Stimulated activated CD4-positive, alpha-beta T cell treated with anti-CD3 and anti-CD28 coated beads, Interleukin-2, amount 100 ng/mL, for 24 hours (primary cell): ENCODE measurements around the gene POU5F1.

Source experiments
- DNase-seq, 2 donors: peaks; one replicate each; pipeline ENCODE4 v3.0.0-alpha.2; 2020

Gene POU5F1

GRCh38 chr6:31138982-31139381 lies 31.5 kb downstream of the POU5F1 start, which contains the start of gene PSORS1C2:
PSORS1C2 (minus strand) TSS chr6:31139066; CDS start chr6:31139026, 40 bp downstream.
- DNase-seq = no peak

GRCh38 chr6:31135710-31136109 lies 34.8 kb downstream of the POU5F1 start:
- no peak for DNase-seq

GRCh38 chr6:31132806-31133205 lies 37.7 kb downstream of the POU5F1 start:
- DNase-seq = no peak

GRCh38 chr6:31131595-31131994 lies 38.9 kb downstream of the POU5F1 start:
- no peak for DNase-seq

- DNase-seq = no peak
These were observed 39.7 kb downstream of the POU5F1 start for GRCh38 chr6:31130751-31131150.

GRCh38 chr6:31129130-31129529 lies 41.4 kb downstream of the POU5F1 start:
- DNase-seq = no peak

- DNase-seq = peak; percentile 80 to 86
These were observed 42.3 kb downstream of the POU5F1 start for GRCh38 chr6:31128093-31128676.

- DNase-seq = no peak
These were observed 43.9 kb downstream of the POU5F1 start for GRCh38 chr6:31126396-31127175.

GRCh38 chr6:31125586-31126363 lies 44.7 kb downstream of the POU5F1 start:
- no peak for DNase-seq

- DNase-seq = no peak
These were observed 45.3 kb downstream of the POU5F1 start for GRCh38 chr6:31125162-31125561.

GRCh38 chr6:31122791-31123706 lies 47.4 kb downstream of the POU5F1 start:
- no peak for DNase-seq

- no peak for DNase-seq
These were observed 49.2 kb downstream of the POU5F1 start for GRCh38 chr6:31121131-31121790.

- DNase-seq = no peak
These were observed 50.1 kb downstream of the POU5F1 start, which contains the start of gene CDSN for GRCh38 chr6:31120151-31120915. CDSN (minus strand) TSS chr6:31120446; CDS start chr6:31120419, 27 bp downstream.

- no peak for DNase-seq
These were observed 52.3 kb downstream of the POU5F1 start for GRCh38 chr6:31118178-31118577.

GRCh38 chr6:31116661-31117385 lies 53.7 kb downstream of the POU5F1 start:
- no peak for DNase-seq

GRCh38 chr6:31115941-31116560 lies 54.4 kb downstream of the POU5F1 start:
- no peak for DNase-seq

- no peak for DNase-seq
These were observed 55.3 kb downstream of the POU5F1 start for GRCh38 chr6:31114970-31115849.

GRCh38 chr6:31114541-31114878 lies 56.0 kb downstream of the POU5F1 start, which contains the start of gene PSORS1C1:
PSORS1C1 (plus strand) TSS chr6:31114800; CDS start chr6:31129633, 14,833 bp downstream.
- DNase-seq = no peak
